Measurements from ENCODE around the gene CASP2.
A peak's percentile ranks its signal among the peaks of the same experiment; 100 is the strongest.

CASP2 gene

GRCh38 chr7:143296686-143297085 is 8.5 kb downstream of the CASP2 start:
- no peak for DNase-seq (ENCODE audit: low read depth)

DNA sequence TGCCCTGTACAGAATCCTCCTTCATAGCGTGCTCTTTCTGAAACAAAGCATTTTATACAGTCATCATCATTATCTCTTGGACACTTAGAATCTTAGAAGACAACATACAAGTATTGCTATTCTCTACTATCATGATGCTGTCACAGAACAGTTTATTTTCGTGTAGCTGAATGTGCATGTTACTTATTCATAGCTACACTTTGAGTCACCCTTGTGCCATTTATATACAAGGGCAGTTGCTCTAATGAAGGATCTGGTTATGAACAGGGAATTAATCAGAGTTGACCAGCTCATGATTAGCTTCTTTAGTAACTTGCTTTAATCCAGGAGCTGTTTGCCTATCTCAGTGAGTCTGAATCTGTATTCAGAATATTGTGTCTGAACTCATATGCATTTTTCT is 11.2 kb downstream of the CASP2 start:
- no peak for DNase-seq (ENCODE audit: low read depth)

DNA sequence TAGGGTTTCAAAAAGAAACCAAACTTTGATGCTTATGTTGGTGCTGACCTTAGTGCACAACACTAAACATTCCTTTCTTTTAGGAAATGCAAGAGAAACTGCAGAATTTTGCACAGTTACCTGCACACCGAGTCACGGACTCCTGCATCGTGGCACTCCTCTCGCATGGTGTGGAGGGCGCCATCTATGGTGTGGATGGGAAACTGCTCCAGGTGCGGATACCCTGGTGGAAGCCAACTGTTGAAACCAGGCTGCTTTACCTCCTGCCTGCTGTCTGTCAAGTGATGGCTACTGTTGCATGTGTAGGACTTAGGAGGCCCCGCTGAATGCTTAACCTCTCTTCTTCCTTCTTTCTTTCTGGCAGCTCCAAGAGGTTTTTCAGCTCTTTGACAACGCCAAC is 11.7 kb downstream of the CASP2 start:
- DNase-seq (ENCODE audit: low read depth): no peak

DNA sequence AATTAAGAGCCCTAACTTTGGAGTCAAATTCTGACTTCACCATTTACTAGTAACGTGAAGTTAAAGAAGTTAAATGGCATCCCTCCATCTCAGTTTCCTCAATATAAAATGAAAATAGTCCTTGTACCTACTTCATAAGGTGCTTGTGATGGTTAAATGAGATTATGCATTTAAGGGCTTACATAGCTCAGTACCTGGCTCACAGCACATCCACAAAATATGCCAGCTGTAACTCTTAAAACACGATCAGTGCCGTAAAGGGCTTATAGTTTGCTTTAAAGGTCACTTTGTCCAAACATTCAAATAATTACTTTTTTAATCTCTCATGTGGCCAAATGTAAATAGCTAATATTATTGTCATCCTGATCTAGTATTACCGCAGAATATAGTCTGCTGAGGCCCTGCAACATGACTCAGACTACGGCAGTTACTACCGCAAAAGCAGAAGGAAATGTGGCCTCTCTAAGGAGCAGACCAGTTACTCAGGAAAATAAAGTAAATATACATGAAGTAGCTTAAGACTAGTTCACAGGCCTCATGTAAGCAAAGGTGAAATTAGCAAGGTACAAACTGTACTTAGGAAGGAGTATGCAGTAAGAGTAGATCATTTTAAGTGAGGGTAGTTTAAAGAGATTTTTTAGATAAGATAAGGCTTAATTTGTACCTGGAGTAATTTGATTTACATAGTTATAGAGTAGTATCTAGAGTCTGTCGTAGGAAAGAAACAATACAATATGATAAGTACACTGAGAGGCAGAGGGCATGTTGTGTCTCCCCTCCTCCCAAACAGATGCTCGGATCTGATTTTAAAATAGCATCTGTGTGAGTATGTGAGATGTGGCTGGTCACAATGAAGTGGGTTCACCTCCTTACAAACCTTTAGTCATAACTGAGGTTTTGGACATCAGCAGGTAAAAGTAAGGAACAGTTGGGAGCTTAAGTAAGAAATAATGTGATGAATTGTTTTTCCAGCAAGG is 13.1 kb downstream of the CASP2 start:
- no peak for DNase-seq (ENCODE audit: low read depth)

- DNase-seq (ENCODE audit: low read depth): no peak
These were observed 15.6 kb downstream of the CASP2 start for GRCh38 chr7:143303733-143304132.

DNA sequence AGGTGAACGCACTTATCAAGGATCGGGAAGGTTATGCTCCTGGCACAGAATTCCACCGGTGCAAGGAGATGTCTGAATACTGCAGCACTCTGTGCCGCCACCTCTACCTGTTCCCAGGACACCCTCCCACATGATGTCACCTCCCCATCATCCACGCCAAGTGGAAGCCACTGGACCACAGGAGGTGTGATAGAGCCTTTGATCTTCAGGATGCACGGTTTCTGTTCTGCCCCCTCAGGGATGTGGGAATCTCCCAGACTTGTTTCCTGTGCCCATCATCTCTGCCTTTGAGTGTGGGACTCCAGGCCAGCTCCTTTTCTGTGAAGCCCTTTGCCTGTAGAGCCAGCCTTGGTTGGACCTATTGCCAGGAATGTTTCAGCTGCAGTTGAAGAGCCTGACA is 16.8 kb downstream of the CASP2 start:
- DNase-seq (ENCODE audit: low read depth): no peak

- peak; percentile 50 for DNase-seq (ENCODE audit: low read depth)
These were observed 17.4 kb downstream of the CASP2 start for GRCh38 chr7:143305423-143306070.

- DNase-seq (ENCODE audit: low read depth): no peak
These were observed 20.5 kb downstream of the CASP2 start for GRCh38 chr7:143308632-143309031.

DNA sequence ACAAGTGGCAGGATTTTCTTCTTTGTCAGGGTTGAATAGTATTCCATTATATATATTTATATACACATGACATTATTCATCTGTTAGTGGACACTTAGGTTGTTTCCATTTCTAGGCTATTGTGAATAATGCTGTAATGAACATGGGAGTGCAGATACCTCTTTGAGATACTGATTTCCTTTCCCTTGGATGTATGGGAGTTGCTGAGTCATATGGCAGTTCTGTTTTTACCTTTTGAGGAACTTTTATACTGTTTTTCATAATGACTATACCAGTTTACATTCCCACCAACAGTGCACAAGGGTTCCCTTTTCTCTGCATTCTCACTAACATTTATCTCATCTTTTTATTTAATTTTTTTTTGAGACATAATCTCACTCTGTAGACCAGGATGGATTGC is 26.0 kb downstream of the CASP2 start:
- DNase-seq (ENCODE audit: low read depth): no peak

DNA sequence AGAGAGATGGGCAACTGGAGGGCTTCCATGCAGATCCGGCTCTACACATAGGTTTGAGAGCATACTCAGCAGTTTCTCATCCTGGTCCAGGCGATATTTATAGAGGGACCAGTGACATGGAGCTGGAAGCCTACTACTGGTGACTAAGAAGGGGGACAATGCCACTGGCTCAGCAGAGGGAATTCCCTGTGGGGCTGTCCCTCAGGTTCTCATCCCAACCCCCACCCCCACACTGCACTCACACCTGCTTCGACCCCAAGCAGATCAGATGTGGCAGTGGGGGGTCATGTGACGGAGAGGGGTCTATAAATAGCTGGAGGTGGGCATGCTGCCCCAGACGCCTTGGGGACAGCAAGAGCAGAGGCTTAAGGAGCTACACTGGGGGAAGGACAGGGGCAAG is 27.6 kb downstream of the CASP2 start, which contains the start of gene CLCN1:
Gene CLCN1 (plus strand): TSS at position 336 of the 400 bp plus-strand sequence. CDS start 102 bp downstream, outside the sequence.
- no peak for DNase-seq (ENCODE audit: low read depth)

GRCh38 chr7:143316492-143316891 is 28.3 kb downstream of the CASP2 start:
- DNase-seq (ENCODE audit: low read depth): no peak

- DNase-seq (ENCODE audit: low read depth): no peak
These were observed 30.5 kb downstream of the CASP2 start for GRCh38 chr7:143318661-143319060.

GRCh38 chr7:143320620-143321019 is 32.5 kb downstream of the CASP2 start:
- DNase-seq (ENCODE audit: low read depth): no peak

- DNase-seq (ENCODE audit: low read depth): no peak
These were observed 33.1 kb downstream of the CASP2 start for GRCh38 chr7:143321242-143321641.

GRCh38 chr7:143321734-143322133 is 33.6 kb downstream of the CASP2 start:
- DNase-seq (ENCODE audit: low read depth): no peak

DNA sequence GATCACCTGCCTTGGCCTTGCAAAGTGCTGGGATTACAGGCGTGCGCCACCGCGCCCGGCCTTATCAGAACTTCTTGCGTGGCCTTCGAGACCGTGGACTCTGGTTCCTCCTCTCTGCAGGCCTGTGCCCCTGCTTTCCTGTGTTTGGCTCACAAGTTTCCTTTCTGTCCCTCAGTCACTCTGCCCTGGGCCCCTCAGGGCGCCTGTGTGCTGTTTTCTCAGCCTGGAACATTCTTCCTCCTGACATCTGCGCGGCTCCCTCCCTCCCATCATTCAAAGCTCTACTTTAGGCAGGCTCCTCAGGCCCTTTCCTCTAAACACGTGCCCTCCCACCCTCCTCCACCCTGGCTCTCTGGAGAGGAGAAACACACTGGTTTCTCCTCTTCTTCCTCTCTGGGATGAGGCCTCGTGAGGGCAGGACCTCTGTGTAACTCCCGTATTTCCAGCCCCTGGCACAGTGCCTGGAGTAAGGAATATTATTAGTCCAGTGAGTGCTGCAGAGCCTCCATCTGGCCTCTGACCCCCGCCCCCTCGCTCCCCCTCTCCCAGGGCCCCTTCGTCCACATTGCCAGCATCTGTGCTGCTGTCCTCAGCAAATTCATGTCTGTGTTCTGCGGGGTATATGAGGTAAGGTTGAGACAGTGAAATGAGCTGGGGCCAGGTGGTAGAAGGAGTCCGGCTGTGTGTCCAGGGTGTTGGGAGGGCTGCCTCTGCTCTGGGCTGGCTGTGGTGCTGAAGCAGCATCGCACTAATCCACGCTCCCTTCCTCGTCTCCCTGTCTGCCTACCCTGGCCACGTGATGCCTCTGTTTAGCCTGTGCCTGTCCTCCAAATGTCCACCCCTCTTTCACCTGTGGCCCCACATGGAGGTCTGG is 34.8 kb downstream of the CASP2 start:
- DNase-seq (ENCODE audit: low read depth): no peak

DNA sequence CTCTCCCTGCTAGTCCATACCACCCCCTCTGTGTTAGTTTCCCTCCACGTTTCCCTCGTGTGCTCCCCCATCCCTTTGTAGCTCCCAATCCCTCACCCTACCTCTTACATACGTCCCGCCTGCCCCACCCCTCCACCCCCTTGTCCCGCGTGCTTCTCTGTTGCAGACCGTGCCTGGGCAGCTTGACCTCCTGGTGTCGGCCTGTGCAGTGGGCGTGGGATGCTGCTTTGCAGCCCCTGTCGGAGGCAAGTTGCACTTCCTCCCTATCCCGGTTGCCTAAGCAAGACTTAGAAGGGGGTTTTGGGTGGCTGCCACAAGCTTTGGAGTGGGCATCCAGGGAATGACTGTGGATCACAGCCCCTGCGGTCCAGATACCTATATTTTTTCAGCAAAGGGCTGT is 35.5 kb downstream of the CASP2 start:
- DNase-seq (ENCODE audit: low read depth): no peak

- no peak for DNase-seq (ENCODE audit: low read depth)
These were observed 37.1 kb downstream of the CASP2 start for GRCh38 chr7:143325240-143325639.

GRCh38 chr7:143327903-143328302 is 39.8 kb downstream of the CASP2 start:
- no peak for DNase-seq (ENCODE audit: low read depth)

GRCh38 chr7:143329471-143330170 is 41.5 kb downstream of the CASP2 start:
- no peak for DNase-seq (ENCODE audit: low read depth)

DNA sequence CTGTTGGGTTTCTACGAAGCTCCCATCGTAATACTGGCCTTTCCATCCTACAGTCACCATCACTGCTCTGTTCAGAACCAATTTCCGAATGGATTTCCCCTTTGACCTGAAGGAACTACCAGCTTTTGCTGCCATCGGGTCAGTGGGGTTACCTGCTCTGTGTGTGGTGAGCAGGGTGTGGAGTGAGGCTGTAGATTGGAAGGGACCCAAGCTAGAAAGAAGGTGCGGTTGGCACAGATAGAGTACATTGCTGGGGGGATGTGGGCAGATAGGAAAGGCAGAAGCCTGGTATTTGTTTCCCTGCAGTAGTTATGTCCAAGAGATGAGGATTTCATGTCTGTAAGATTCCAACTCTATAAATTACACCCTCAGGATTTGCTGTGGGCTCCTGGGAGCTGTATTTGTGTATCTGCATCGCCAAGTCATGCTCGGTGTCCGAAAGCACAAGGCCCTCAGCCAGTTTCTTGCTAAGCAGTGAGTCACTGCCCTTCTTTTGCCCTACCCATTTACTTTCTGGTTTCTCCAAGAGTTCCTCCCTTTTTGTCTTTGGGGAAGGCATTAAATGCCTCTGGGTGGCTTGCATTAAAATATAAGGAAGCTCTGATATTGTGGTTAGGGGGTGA is 43.1 kb downstream of the CASP2 start:
- no peak for DNase-seq (ENCODE audit: low read depth)

Measured in stimulated activated CD8-positive, alpha-beta memory T cell treated with anti-CD3 and anti-CD28 coated beads, Interleukin-7, amount 100 ng/mL, for 24 hours (primary cell).